ENCODE data around the gene SFMBT2. TPM values are rescaled to one million over a fixed set of nuclear protein-coding genes. Genes with fewer than 3 reads are reported as not detected.

The SFMBT2 gene
- total and polyA plus RNA-seq, 2 of the 13 experiments (the other 11 are each of a cell fraction or from before 2014, with no cell fraction given): 0.01 to 0.02 TPM

DNA sequence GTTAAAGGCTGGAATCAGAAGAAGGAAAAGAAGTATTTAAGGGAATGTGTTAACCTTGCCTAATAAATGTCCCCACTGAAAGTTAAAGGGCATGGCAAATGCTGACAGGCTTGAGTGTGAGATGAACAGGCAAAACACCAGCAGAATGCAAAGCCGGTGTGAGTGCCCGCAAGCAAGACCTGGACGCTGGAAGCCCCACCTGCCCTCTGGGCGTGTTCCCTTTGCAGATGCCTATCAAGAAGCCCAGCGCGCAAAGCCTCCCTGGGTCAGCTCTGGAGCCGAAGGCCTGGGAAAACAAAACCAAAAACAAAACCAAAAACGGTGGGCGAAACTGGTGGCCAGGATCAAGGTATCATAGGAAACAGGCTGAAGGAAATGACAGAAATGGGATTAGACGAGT is 200.3 kb downstream of the SFMBT2 start (continued):
- TF ChIP-seq, protein P1, sequence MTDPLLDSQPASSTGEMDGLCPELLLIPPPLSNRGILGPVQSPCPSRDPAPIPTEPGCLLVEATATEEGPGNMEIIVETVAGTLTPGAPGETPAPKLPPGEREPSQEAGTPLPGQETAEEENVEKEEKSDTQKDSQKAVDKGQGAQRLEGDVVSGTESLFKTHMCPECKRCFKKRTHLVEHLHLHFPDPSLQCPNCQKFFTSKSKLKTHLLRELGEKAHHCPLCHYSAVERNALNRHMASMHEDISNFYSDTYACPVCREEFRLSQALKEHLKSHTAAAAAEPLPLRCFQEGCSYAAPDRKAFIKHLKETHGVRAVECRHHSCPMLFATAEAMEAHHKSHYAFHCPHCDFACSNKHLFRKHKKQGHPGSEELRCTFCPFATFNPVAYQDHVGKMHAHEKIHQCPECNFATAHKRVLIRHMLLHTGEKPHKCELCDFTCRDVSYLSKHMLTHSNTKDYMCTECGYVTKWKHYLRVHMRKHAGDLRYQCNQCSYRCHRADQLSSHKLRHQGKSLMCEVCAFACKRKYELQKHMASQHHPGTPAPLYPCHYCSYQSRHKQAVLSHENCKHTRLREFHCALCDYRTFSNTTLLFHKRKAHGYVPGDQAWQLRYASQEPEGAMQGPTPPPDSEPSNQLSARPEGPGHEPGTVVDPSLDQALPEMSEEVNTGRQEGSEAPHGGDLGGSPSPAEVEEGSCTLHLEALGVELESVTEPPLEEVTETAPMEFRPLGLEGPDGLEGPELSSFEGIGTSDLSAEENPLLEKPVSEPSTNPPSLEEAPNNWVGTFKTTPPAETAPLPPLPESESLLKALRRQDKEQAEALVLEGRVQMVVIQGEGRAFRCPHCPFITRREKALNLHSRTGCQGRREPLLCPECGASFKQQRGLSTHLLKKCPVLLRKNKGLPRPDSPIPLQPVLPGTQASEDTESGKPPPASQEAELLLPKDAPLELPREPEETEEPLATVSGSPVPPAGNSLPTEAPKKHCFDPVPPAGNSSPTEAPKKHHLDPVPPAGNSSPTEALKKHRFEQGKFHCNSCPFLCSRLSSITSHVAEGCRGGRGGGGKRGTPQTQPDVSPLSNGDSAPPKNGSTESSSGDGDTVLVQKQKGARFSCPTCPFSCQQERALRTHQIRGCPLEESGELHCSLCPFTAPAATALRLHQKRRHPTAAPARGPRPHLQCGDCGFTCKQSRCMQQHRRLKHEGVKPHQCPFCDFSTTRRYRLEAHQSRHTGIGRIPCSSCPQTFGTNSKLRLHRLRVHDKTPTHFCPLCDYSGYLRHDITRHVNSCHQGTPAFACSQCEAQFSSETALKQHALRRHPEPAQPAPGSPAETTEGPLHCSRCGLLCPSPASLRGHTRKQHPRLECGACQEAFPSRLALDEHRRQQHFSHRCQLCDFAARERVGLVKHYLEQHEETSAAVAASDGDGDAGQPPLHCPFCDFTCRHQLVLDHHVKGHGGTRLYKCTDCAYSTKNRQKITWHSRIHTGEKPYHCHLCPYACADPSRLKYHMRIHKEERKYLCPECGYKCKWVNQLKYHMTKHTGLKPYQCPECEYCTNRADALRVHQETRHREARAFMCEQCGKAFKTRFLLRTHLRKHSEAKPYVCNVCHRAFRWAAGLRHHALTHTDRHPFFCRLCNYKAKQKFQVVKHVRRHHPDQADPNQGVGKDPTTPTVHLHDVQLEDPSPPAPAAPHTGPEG (CRISPR knock-in tag; IDR thresholded peaks at IDR 0.05): no peak

DNA sequence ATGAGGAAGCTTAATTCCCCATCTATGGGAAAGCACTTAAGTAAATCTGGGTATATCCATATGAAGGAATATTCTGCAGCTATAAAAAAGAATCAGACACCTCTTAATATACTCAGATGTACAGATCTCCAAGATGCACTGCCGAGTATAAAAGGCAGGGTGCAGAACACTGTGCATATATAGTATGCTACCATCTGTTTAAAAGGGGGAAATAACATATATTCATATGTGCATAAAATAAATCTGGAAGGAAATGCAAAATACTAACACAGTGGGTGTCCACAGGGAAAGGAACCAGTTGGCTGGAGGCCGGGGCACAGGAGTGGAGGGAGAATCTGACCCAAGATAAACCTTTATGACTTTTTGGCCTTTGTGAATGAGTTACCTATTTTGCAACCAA is 201.4 kb downstream of the SFMBT2 start:
- Histone ChIP-seq H2AFZ (ENCODE audit: low read length) (no peak overlapping the region), H3K9ac (ENCODE audit: insufficient read depth, low read depth, low read length) (no peak overlapping the region), H3K4me2 (ENCODE audit: low read depth, low read length) (no peak overlapping the region), H3K4me3 (replicated peaks in 1 of 3; ENCODE audit: insufficient read depth in 1 of 3, low read depth in 2 of 3, low read length in 3 of 3) (no peak overlapping the region), H3K9me3 (ENCODE audit: low read length) (no peaks in the 10 kb centered on the region), H3K27me3 (ENCODE audit: control insufficient read depth in 1 of 2, insufficient read depth in 2 of 2, low read length in 2 of 2) (no peaks in the 10 kb centered on the region; a peak in 1 of 5 replicates), H4K20me1 (ENCODE audit: insufficient read depth, low read length) (no peaks in the 10 kb centered on the region), H3K79me2 (ENCODE audit: insufficient read depth, low read length) (no peaks in the 10 kb centered on the region), H3K36me3 (replicated peaks in 1 of 2; ENCODE audit: control insufficient read depth in 1 of 2, insufficient read depth in 2 of 2, low read length in 2 of 2) (no peaks in the 10 kb centered on the region), H3K27ac (ENCODE audit: extremely low read length, insufficient read depth, low read length) (no peak overlapping the region), H3K4me1 (ENCODE audit: insufficient read depth, low read length) (no peaks in the 10 kb centered on the region)
- in situ Hi-C loops (cut with HindIII; ENCODE audit: extremely low pct_ligation_motif_present, low pct_unique_long_range_greater_than_20kb) (no loop called here), intact Hi-C loops (cut with micrococcal nuclease; ENCODE audit: unreplicated experiment) (no loop called here)
- POLR2A ChIA-PET: no interaction called here
- BruUV-seq (replicated peaks): no TSS peak
- 18% methylated on average over 2 of the region's 2 CpGs for WGBS (ENCODE audit: low lambda C conversion rate)
- CTCF ChIA-PET (ENCODE audit: low intra/inter-chr PET ratio, low total read pairs): no interaction called here
- FAIRE-seq (no peak), ATAC-seq (no peak), DNase-seq (ENCODE audit: low spot score) (no peak)
- TF ChIP-seq REPIN1 (CRISPR knock-in tag; IDR thresholded peaks at IDR 0.05; ENCODE audit: borderline replicate concordance, low read depth) (no peak), SRSF1 (optimal IDR thresholded peaks at IDR 0.05; ENCODE audit: low read depth, low read length) (no peak), POLR2G (IDR thresholded peaks at IDR 0.05; ENCODE audit: low read depth, low read length) (no peak), ZMYM2 (CRISPR knock-in tag; IDR thresholded peaks at IDR 0.05) (no peak), ARID2 (CRISPR knock-in tag; IDR thresholded peaks at IDR 0.05; ENCODE audit: borderline replicate concordance) (no peak), YEATS2 (CRISPR knock-in tag; IDR thresholded peaks at IDR 0.05; ENCODE audit: borderline replicate concordance) (no peak), RFXAP (CRISPR knock-in tag; IDR thresholded peaks at IDR 0.05; ENCODE audit: borderline replicate concordance) (no peak), TRIM24 (CRISPR knock-in tag; IDR thresholded peaks at IDR 0.05) (no peak), NFYC (CRISPR knock-in tag; IDR thresholded peaks at IDR 0.05) (no peak), MED8 (CRISPR knock-in tag; IDR thresholded peaks at IDR 0.05; ENCODE audit: insufficient replicate concordance) (no peak)
- TF ChIP-seq, protein P2, sequence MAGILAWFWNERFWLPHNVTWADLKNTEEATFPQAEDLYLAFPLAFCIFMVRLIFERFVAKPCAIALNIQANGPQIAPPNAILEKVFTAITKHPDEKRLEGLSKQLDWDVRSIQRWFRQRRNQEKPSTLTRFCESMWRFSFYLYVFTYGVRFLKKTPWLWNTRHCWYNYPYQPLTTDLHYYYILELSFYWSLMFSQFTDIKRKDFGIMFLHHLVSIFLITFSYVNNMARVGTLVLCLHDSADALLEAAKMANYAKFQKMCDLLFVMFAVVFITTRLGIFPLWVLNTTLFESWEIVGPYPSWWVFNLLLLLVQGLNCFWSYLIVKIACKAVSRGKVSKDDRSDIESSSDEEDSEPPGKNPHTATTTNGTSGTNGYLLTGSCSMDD (CRISPR knock-in tag; IDR thresholded peaks at IDR 0.05): no peak

Data from HepG2 (cell line).